ENCODE results near the gene NABP1.
A peak's percentile ranks its signal among the peaks of the same experiment; 100 is the strongest.

Gene NABP1

GRCh38 chr2:191677646-191678436 lies at the start of gene NABP1:
Gene NABP1 (plus strand): TSS chr2:191678136. CDS start chr2:191678615, 479 bp downstream.
- Histone ChIP-seq H3K9ac (ENCODE audit: low read depth in 1 of 2, low read length in 2 of 2) (peak within 1 kb of the TSS; percentile 94 to 99), H3K4me1 (ENCODE audit: control insufficient read depth in 2 of 2, insufficient read depth in 2 of 2, low read length in 2 of 2) (peaks cover 3 to 12% of the 10 kb centered on the region in 2 donors), H3K27ac (ENCODE audit: low read depth in 2 of 2, low read length in 2 of 2) (peak within 1 kb of the TSS; percentile 96 to 98), H3K36me3 (ENCODE audit: control insufficient read depth in 2 of 2, insufficient read depth in 2 of 2, low read length in 2 of 2) (peaks cover 2 to 9% of the 10 kb centered on the region in 2 donors), H3K4me3 (ENCODE audit: low read length in 2 of 2) (peak within 1 kb of the TSS; percentile 91 to 92), H3K9me3 (ENCODE audit: control insufficient read depth in 2 of 2, low read length in 2 of 2) (no peaks in the 10 kb centered on the region), H3K27me3 (ENCODE audit: control insufficient read depth in 2 of 2, insufficient read depth in 2 of 2, low read length in 2 of 2) (no peaks in the 10 kb centered on the region)

- Histone ChIP-seq H3K9ac (ENCODE audit: low read depth in 1 of 2, low read length in 2 of 2) (no peak overlapping the region), H3K9me3 (ENCODE audit: control insufficient read depth in 2 of 2, low read length in 2 of 2) (no peaks in the 10 kb centered on the region), H3K4me1 (ENCODE audit: control insufficient read depth in 2 of 2, insufficient read depth in 2 of 2, low read length in 2 of 2) (no peaks in the 10 kb centered on the region), H3K27ac (ENCODE audit: low read depth in 2 of 2, low read length in 2 of 2) (no peak overlapping the region), H3K27me3 (ENCODE audit: control insufficient read depth in 2 of 2, insufficient read depth in 2 of 2, low read length in 2 of 2) (no peaks in the 10 kb centered on the region), H3K4me3 (ENCODE audit: low read length in 2 of 2) (no peak overlapping the region), H3K36me3 (ENCODE audit: control insufficient read depth in 2 of 2, insufficient read depth in 2 of 2, low read length in 2 of 2) (no peaks in the 10 kb centered on the region)
These were observed 48.9 kb upstream of the NABP1 start for GRCh38 chr2:191629001-191629453.

GRCh38 chr2:191629976-191630712 lies 47.8 kb upstream of the NABP1 start:
- H3K27ac ChIP-seq (ENCODE audit: low read depth in 2 of 2, low read length in 2 of 2), result no peak overlapping the region
- H3K27me3 ChIP-seq (ENCODE audit: control insufficient read depth in 2 of 2, insufficient read depth in 2 of 2, low read length in 2 of 2), result no peaks in the 10 kb centered on the region
- no peaks in the 10 kb centered on the region for H3K36me3 ChIP-seq (ENCODE audit: control insufficient read depth in 2 of 2, insufficient read depth in 2 of 2, low read length in 2 of 2)
- H3K9me3 ChIP-seq (ENCODE audit: control insufficient read depth in 2 of 2, low read length in 2 of 2), result no peaks in the 10 kb centered on the region
- no peak overlapping the region for H3K4me3 ChIP-seq (ENCODE audit: low read length in 2 of 2)
- no peak overlapping the region for H3K9ac ChIP-seq (ENCODE audit: low read depth in 1 of 2, low read length in 2 of 2)
- no peaks in the 10 kb centered on the region for H3K4me1 ChIP-seq (ENCODE audit: control insufficient read depth in 2 of 2, insufficient read depth in 2 of 2, low read length in 2 of 2)

GRCh38 chr2:191631754-191632153 lies 46.2 kb upstream of the NABP1 start:
- Histone ChIP-seq H3K9me3 (ENCODE audit: control insufficient read depth in 2 of 2, low read length in 2 of 2) (no peaks in the 10 kb centered on the region), H3K36me3 (ENCODE audit: control insufficient read depth in 2 of 2, insufficient read depth in 2 of 2, low read length in 2 of 2) (no peaks in the 10 kb centered on the region), H3K4me1 (ENCODE audit: control insufficient read depth in 2 of 2, insufficient read depth in 2 of 2, low read length in 2 of 2) (no peaks in the 10 kb centered on the region), H3K9ac (ENCODE audit: low read depth in 1 of 2, low read length in 2 of 2) (no peak overlapping the region), H3K27me3 (ENCODE audit: control insufficient read depth in 2 of 2, insufficient read depth in 2 of 2, low read length in 2 of 2) (no peaks in the 10 kb centered on the region), H3K4me3 (ENCODE audit: low read length in 2 of 2) (no peak overlapping the region), H3K27ac (ENCODE audit: low read depth in 2 of 2, low read length in 2 of 2) (no peak overlapping the region)

- Histone ChIP-seq H3K4me3 (ENCODE audit: low read length in 2 of 2) (no peak overlapping the region), H3K36me3 (ENCODE audit: control insufficient read depth in 2 of 2, insufficient read depth in 2 of 2, low read length in 2 of 2) (no peaks in the 10 kb centered on the region), H3K27me3 (ENCODE audit: control insufficient read depth in 2 of 2, insufficient read depth in 2 of 2, low read length in 2 of 2) (no peaks in the 10 kb centered on the region), H3K27ac (ENCODE audit: low read depth in 2 of 2, low read length in 2 of 2) (no peak overlapping the region), H3K9ac (ENCODE audit: low read depth in 1 of 2, low read length in 2 of 2) (no peak overlapping the region), H3K9me3 (ENCODE audit: control insufficient read depth in 2 of 2, low read length in 2 of 2) (no peaks in the 10 kb centered on the region), H3K4me1 (ENCODE audit: control insufficient read depth in 2 of 2, insufficient read depth in 2 of 2, low read length in 2 of 2) (peaks cover 5% of the 10 kb centered on the region in 2 donors)
These were observed 45.5 kb upstream of the NABP1 start for GRCh38 chr2:191632426-191632825.

- no peaks in the 10 kb centered on the region for H3K27me3 ChIP-seq (ENCODE audit: control insufficient read depth in 2 of 2, insufficient read depth in 2 of 2, low read length in 2 of 2)
- H3K9me3 ChIP-seq (ENCODE audit: control insufficient read depth in 2 of 2, low read length in 2 of 2), result no peaks in the 10 kb centered on the region
- H3K27ac ChIP-seq (ENCODE audit: low read depth in 2 of 2, low read length in 2 of 2), result no peak overlapping the region
- no peak overlapping the region for H3K4me3 ChIP-seq (ENCODE audit: low read length in 2 of 2)
- H3K9ac ChIP-seq (ENCODE audit: low read depth in 1 of 2, low read length in 2 of 2), result no peak overlapping the region
- H3K36me3 ChIP-seq (ENCODE audit: control insufficient read depth in 2 of 2, insufficient read depth in 2 of 2, low read length in 2 of 2), result no peaks in the 10 kb centered on the region
- peaks cover 18% of the 10 kb centered on the region in 2 donors for H3K4me1 ChIP-seq (ENCODE audit: control insufficient read depth in 2 of 2, insufficient read depth in 2 of 2, low read length in 2 of 2)
These were observed 43.1 kb upstream of the NABP1 start for GRCh38 chr2:191634791-191635190.

- H3K27ac ChIP-seq (ENCODE audit: low read depth in 2 of 2, low read length in 2 of 2), result no peak overlapping the region
- no peaks in the 10 kb centered on the region for H3K9me3 ChIP-seq (ENCODE audit: control insufficient read depth in 2 of 2, low read length in 2 of 2)
- H3K27me3 ChIP-seq (ENCODE audit: control insufficient read depth in 2 of 2, insufficient read depth in 2 of 2, low read length in 2 of 2), result no peaks in the 10 kb centered on the region
These were observed 42.4 kb upstream of the NABP1 start for GRCh38 chr2:191635333-191636234.

GRCh38 chr2:191636235-191636543 lies 41.7 kb upstream of the NABP1 start:
- Histone ChIP-seq H3K9ac (ENCODE audit: low read depth in 1 of 2, low read length in 2 of 2) (no peak overlapping the region), H3K27ac (ENCODE audit: low read depth in 2 of 2, low read length in 2 of 2) (no peak overlapping the region), H3K36me3 (ENCODE audit: control insufficient read depth in 2 of 2, insufficient read depth in 2 of 2, low read length in 2 of 2) (no peaks in the 10 kb centered on the region)

More at GRCh38 chr2:191635333-191636234, 42.4 kb upstream of the NABP1 start:
- no peaks in the 10 kb centered on the region for H3K36me3 ChIP-seq (ENCODE audit: control insufficient read depth in 2 of 2, insufficient read depth in 2 of 2, low read length in 2 of 2)
- peaks cover 18% of the 10 kb centered on the region in 2 donors for H3K4me1 ChIP-seq (ENCODE audit: control insufficient read depth in 2 of 2, insufficient read depth in 2 of 2, low read length in 2 of 2)
- no peak overlapping the region for H3K9ac ChIP-seq (ENCODE audit: low read depth in 1 of 2, low read length in 2 of 2)
- H3K4me3 ChIP-seq (ENCODE audit: low read length in 2 of 2), result no peak overlapping the region

GRCh38 chr2:191636586-191636985 lies 41.4 kb upstream of the NABP1 start:
- Histone ChIP-seq H3K9ac (ENCODE audit: low read depth in 1 of 2, low read length in 2 of 2) (no peak overlapping the region), H3K4me1 (ENCODE audit: control insufficient read depth in 2 of 2, insufficient read depth in 2 of 2, low read length in 2 of 2) (peaks cover 18% of the 10 kb centered on the region in 2 donors), H3K9me3 (ENCODE audit: control insufficient read depth in 2 of 2, low read length in 2 of 2) (no peaks in the 10 kb centered on the region), H3K4me3 (ENCODE audit: low read length in 2 of 2) (no peak overlapping the region), H3K27me3 (ENCODE audit: control insufficient read depth in 2 of 2, insufficient read depth in 2 of 2, low read length in 2 of 2) (no peaks in the 10 kb centered on the region), H3K27ac (ENCODE audit: low read depth in 2 of 2, low read length in 2 of 2) (no peak overlapping the region), H3K36me3 (ENCODE audit: control insufficient read depth in 2 of 2, insufficient read depth in 2 of 2, low read length in 2 of 2) (no peaks in the 10 kb centered on the region)

More at GRCh38 chr2:191636235-191636543, 41.7 kb upstream of the NABP1 start:
- no peak overlapping the region for H3K4me3 ChIP-seq (ENCODE audit: low read length in 2 of 2)
- H3K27me3 ChIP-seq (ENCODE audit: control insufficient read depth in 2 of 2, insufficient read depth in 2 of 2, low read length in 2 of 2), result no peaks in the 10 kb centered on the region
- no peaks in the 10 kb centered on the region for H3K9me3 ChIP-seq (ENCODE audit: control insufficient read depth in 2 of 2, low read length in 2 of 2)
- H3K4me1 ChIP-seq (ENCODE audit: control insufficient read depth in 2 of 2, insufficient read depth in 2 of 2, low read length in 2 of 2), result peaks cover 18% of the 10 kb centered on the region in 2 donors
